ENCODE results near the gene L3MBTL1.

L3MBTL1 gene

DNA sequence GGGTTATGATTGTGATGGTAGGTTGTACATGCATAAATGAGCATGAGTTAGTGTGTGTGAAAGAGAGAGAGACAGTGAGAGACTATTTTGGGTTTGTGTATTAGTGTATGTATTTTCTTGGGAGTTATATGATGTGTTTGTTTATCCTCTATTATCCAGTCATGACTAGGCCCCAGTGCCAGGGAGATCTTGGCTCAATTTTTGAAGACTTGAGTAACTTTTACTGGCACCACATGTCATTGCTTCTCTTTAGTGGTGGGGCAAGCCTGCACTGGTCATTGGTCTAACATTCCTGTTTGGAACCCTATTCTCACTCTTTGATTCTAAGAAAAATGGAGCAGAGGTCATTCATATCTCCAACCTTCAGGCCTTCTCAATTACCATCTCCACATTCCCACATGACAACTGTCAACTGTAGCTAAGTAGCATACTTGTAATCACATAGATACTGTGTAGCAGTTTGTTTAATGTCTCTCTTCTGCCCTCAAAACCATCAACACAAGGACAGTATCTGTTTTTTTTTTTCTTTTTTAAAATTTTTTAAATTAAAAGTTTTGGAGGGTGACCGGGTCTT, 8.8 kb downstream of the L3MBTL1 start:
- no peak for DNase-seq
- no peak overlapping the region for H3K56ac ChIP-seq (ENCODE audit: low read length)
- no CpG with 5 or more reads among the region's 1 CpG for WGBS (ENCODE audit: extremely low coverage, insufficient coverage, low lambda C conversion rate)
- H3K18ac ChIP-seq (ENCODE audit: low read length) = no peak overlapping the region
- no peaks in the 10 kb centered on the region for H3K4me1 ChIP-seq (ENCODE audit: control insufficient read depth, low read depth, low read length)
- H3K23ac ChIP-seq (ENCODE audit: low read length) = no peak overlapping the region
- no peaks in the 10 kb centered on the region for H3K79me2 ChIP-seq (ENCODE audit: control insufficient read depth, insufficient read depth, low read length)
- H3K27ac ChIP-seq (ENCODE audit: low read depth, low read length) = no peak overlapping the region
- H3K4me2 ChIP-seq (ENCODE audit: low read length) = no peak overlapping the region
- H4K5ac ChIP-seq (ENCODE audit: low read length) = no peak overlapping the region
- no peak overlapping the region for H4K8ac ChIP-seq (ENCODE audit: low read depth, low read length)
- no peaks in the 10 kb centered on the region for H3K79me1 ChIP-seq (ENCODE audit: low read length)
- no peak overlapping the region for H2BK15ac ChIP-seq (replicated peaks; ENCODE audit: low read depth)
- H3K36me3 ChIP-seq (ENCODE audit: control insufficient read depth, insufficient read depth, low read length) = no peaks in the 10 kb centered on the region
- no peak overlapping the region for H3K9ac ChIP-seq (ENCODE audit: low read length)
- H2BK5ac ChIP-seq (ENCODE audit: low read length) = no peak overlapping the region
- H3K4ac ChIP-seq (ENCODE audit: low read depth, low read length) = no peak overlapping the region
- no peak overlapping the region for H2BK120ac ChIP-seq (ENCODE audit: low read depth, low read length)
- no peak overlapping the region for H2AK5ac ChIP-seq (ENCODE audit: low read length)
- no peak overlapping the region for H3K4me3 ChIP-seq (ENCODE audit: low read length)
- H3K27me3 ChIP-seq (ENCODE audit: insufficient read depth, low read length, poor library complexity) = no peaks in the 10 kb centered on the region

DNA sequence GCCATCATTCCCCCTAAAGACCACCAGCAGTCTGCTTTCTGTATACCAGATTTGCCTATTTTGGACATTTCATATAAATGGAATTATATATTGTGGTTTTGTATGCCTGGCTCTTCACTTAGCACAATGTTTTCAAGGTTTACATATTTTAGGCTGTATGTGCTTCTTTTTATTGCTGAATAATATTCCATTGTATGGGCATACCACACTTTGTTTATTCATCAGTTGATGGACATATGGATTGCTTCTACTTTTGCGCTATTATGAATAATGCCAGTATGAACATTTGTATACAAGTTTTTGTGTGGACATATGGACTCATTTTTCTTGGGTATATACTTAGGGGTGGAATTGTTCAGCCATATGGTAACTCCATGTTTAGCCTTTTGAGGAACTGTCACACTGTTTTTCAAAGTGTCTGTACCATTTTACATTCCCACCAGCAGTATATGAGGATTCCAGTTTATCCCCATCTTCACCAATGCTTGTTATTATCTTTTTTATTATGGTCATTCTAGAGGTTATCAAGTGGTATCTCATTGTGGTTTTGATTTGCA, 12.7 kb downstream of the L3MBTL1 start:
- Histone ChIP-seq H3K18ac (ENCODE audit: low read length) (no peak overlapping the region), H2BK120ac (ENCODE audit: low read depth, low read length) (no peak overlapping the region), H3K27ac (ENCODE audit: low read depth, low read length) (no peak overlapping the region), H2BK5ac (ENCODE audit: low read length) (no peak overlapping the region), H4K5ac (ENCODE audit: low read length) (no peak overlapping the region), H3K23ac (ENCODE audit: low read length) (no peak overlapping the region), H2AK5ac (ENCODE audit: low read length) (no peak overlapping the region), H3K27me3 (ENCODE audit: insufficient read depth, low read length, poor library complexity) (no peaks in the 10 kb centered on the region), H3K4me1 (ENCODE audit: control insufficient read depth, low read depth, low read length) (no peaks in the 10 kb centered on the region), H2BK15ac (replicated peaks; ENCODE audit: low read depth) (no peak overlapping the region), H4K8ac (ENCODE audit: low read depth, low read length) (no peak overlapping the region), H3K4me2 (ENCODE audit: low read length) (no peak overlapping the region), H3K56ac (ENCODE audit: low read length) (no peak overlapping the region), H3K9ac (ENCODE audit: low read length) (no peak overlapping the region), H3K79me2 (ENCODE audit: control insufficient read depth, insufficient read depth, low read length) (no peaks in the 10 kb centered on the region), H3K4me3 (ENCODE audit: low read length) (no peak overlapping the region), H3K79me1 (ENCODE audit: low read length) (no peaks in the 10 kb centered on the region), H3K4ac (ENCODE audit: low read depth, low read length) (no peak overlapping the region), H3K36me3 (ENCODE audit: control insufficient read depth, insufficient read depth, low read length) (no peaks in the 10 kb centered on the region)
- WGBS (ENCODE audit: extremely low coverage, insufficient coverage, low lambda C conversion rate) = no CpG with 5 or more reads among the region's 1 CpG
- DNase-seq = no peak

DNA sequence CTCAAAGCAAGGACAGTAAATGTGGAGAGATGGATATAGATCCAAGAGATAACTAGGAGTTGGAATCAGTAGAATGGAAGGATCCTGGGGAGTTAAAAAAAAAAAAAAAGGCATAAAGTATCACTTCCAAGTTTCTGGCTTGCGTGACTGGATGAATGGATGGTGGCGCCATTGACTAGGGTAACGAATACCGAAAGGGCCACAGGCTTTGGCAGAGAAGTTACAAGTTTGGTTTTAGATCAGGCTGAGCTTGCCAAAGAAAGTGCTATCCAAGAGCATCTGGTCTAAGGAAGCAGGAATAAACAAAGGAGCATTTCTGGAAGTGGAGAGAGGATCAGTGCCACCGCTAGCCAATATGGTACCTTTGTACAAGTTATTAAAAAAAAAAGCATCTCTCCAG, 17.5 kb downstream of the L3MBTL1 start:
- Histone ChIP-seq H3K56ac (ENCODE audit: low read length) (no peak overlapping the region), H2BK5ac (ENCODE audit: low read length) (no peak overlapping the region), H3K27ac (ENCODE audit: low read depth, low read length) (no peak overlapping the region), H3K79me2 (ENCODE audit: control insufficient read depth, insufficient read depth, low read length) (no peaks in the 10 kb centered on the region), H2AK5ac (ENCODE audit: low read length) (no peak overlapping the region), H3K79me1 (ENCODE audit: low read length) (no peaks in the 10 kb centered on the region), H3K18ac (ENCODE audit: low read length) (no peak overlapping the region), H2BK15ac (replicated peaks; ENCODE audit: low read depth) (no peak overlapping the region), H3K4me2 (ENCODE audit: low read length) (no peak overlapping the region), H3K27me3 (ENCODE audit: insufficient read depth, low read length, poor library complexity) (no peaks in the 10 kb centered on the region), H4K5ac (ENCODE audit: low read length) (no peak overlapping the region), H3K4me3 (ENCODE audit: low read length) (no peak overlapping the region), H4K8ac (ENCODE audit: low read depth, low read length) (no peak overlapping the region), H3K4ac (ENCODE audit: low read depth, low read length) (no peak overlapping the region), H3K23ac (ENCODE audit: low read length) (no peak overlapping the region), H3K9ac (ENCODE audit: low read length) (no peak overlapping the region), H2BK120ac (ENCODE audit: low read depth, low read length) (no peak overlapping the region), H3K36me3 (ENCODE audit: control insufficient read depth, insufficient read depth, low read length) (no peaks in the 10 kb centered on the region), H3K4me1 (ENCODE audit: control insufficient read depth, low read depth, low read length) (no peaks in the 10 kb centered on the region)
- WGBS (ENCODE audit: extremely low coverage, insufficient coverage, low lambda C conversion rate) = no CpG with 5 or more reads among the region's 5 CpGs
- DNase-seq = no peak

DNA sequence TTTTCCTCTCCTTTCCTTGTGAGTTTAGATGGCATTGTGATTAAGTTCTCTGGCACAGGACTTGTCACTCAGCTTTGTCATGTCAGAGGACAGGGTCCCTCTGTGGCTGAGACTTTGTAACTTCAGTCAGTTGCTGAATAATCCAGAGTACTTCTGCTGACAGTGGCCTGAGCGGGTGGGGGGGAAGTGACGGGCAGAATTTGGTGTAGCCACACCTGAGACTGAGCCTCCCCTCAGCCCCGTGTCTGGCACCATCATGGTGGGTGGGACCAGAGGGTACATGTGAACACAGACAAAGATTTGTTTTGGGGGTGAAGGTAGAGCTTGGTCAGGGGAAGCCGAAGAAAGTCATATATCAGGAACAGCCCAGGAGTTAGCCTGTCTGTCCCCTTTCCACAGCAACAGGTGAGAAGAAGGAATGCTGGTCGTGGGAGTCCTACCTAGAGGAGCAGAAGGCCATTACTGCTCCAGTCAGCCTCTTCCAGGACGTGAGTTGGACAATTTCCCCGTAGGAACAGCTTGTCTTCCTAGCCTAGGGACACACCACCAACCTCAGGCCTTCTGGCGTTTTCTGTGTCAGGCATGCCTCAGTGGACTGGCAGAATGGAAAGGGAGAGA, 20.9 kb downstream of the L3MBTL1 start:
- H3K79me2 ChIP-seq (ENCODE audit: control insufficient read depth, insufficient read depth, low read length) = no peaks in the 10 kb centered on the region
- no peak overlapping the region for H3K4me2 ChIP-seq (ENCODE audit: low read length)
- H3K23ac ChIP-seq (ENCODE audit: low read length) = no peak overlapping the region
- H3K4ac ChIP-seq (ENCODE audit: low read depth, low read length) = no peak overlapping the region
- H3K4me3 ChIP-seq (ENCODE audit: low read length) = no peak overlapping the region
- no CpG with 5 or more reads among the region's 8 CpGs for WGBS (ENCODE audit: extremely low coverage, insufficient coverage, low lambda C conversion rate)
- no peaks in the 10 kb centered on the region for H3K36me3 ChIP-seq (ENCODE audit: control insufficient read depth, insufficient read depth, low read length)
- no peak overlapping the region for H4K5ac ChIP-seq (ENCODE audit: low read length)
- no peaks in the 10 kb centered on the region for H3K4me1 ChIP-seq (ENCODE audit: control insufficient read depth, low read depth, low read length)
- H3K18ac ChIP-seq (ENCODE audit: low read length) = no peak overlapping the region
- no peak for DNase-seq
- H2BK120ac ChIP-seq (ENCODE audit: low read depth, low read length) = no peak overlapping the region
- H3K79me1 ChIP-seq (ENCODE audit: low read length) = no peaks in the 10 kb centered on the region
- no peak overlapping the region for H3K27ac ChIP-seq (ENCODE audit: low read depth, low read length)
- no peak overlapping the region for H2AK5ac ChIP-seq (ENCODE audit: low read length)
- H3K9ac ChIP-seq (ENCODE audit: low read length) = no peak overlapping the region
- H2BK15ac ChIP-seq (replicated peaks; ENCODE audit: low read depth) = no peak overlapping the region
- H3K27me3 ChIP-seq (ENCODE audit: insufficient read depth, low read length, poor library complexity) = no peaks in the 10 kb centered on the region
- H2BK5ac ChIP-seq (ENCODE audit: low read length) = no peak overlapping the region
- no peak overlapping the region for H4K8ac ChIP-seq (ENCODE audit: low read depth, low read length)
- no peak overlapping the region for H3K56ac ChIP-seq (ENCODE audit: low read length)

DNA sequence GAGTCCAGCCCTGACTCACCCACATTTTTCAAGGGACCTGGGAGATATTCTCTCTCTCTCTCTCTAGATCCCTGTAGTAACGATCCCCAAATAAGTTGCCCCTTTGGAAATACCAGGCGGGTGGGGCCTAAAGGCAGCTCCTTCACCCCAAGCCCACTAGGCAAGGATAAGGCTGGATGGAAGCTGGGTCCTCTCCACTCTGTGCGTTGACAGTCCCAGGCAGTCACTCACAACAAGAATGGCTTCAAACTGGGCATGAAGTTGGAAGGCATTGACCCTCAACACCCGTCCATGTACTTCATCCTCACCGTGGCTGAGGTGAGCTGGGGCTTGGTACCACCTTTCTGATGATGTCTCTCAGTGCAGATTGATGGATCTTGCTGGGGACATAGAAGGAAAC, 21.6 kb downstream of the L3MBTL1 start:
- H2AK5ac ChIP-seq (ENCODE audit: low read length) = no peak overlapping the region
- H2BK15ac ChIP-seq (replicated peaks; ENCODE audit: low read depth) = no peak overlapping the region
- H3K27ac ChIP-seq (ENCODE audit: low read depth, low read length) = no peak overlapping the region
- H3K4ac ChIP-seq (ENCODE audit: low read depth, low read length) = no peak overlapping the region
- H3K79me2 ChIP-seq (ENCODE audit: control insufficient read depth, insufficient read depth, low read length) = no peaks in the 10 kb centered on the region
- no CpG with 5 or more reads among the region's 5 CpGs for WGBS (ENCODE audit: extremely low coverage, insufficient coverage, low lambda C conversion rate)
- no peak for DNase-seq
- H3K27me3 ChIP-seq (ENCODE audit: insufficient read depth, low read length, poor library complexity) = no peaks in the 10 kb centered on the region
- no peak overlapping the region for H3K23ac ChIP-seq (ENCODE audit: low read length)
- no peak overlapping the region for H2BK120ac ChIP-seq (ENCODE audit: low read depth, low read length)
- H3K4me2 ChIP-seq (ENCODE audit: low read length) = no peak overlapping the region
- no peaks in the 10 kb centered on the region for H3K79me1 ChIP-seq (ENCODE audit: low read length)
- H3K4me3 ChIP-seq (ENCODE audit: low read length) = no peak overlapping the region
- H3K36me3 ChIP-seq (ENCODE audit: control insufficient read depth, insufficient read depth, low read length) = no peaks in the 10 kb centered on the region
- H4K8ac ChIP-seq (ENCODE audit: low read depth, low read length) = no peak overlapping the region
- no peaks in the 10 kb centered on the region for H3K4me1 ChIP-seq (ENCODE audit: control insufficient read depth, low read depth, low read length)
- no peak overlapping the region for H2BK5ac ChIP-seq (ENCODE audit: low read length)
- H3K56ac ChIP-seq (ENCODE audit: low read length) = no peak overlapping the region
- no peak overlapping the region for H3K9ac ChIP-seq (ENCODE audit: low read length)
- H4K5ac ChIP-seq (ENCODE audit: low read length) = no peak overlapping the region
- no peak overlapping the region for H3K18ac ChIP-seq (ENCODE audit: low read length)
